GM21529 (cell line): ENCODE measurements around the gene TMED1.
"Not testable (repeated sequence)": the region's sequence is repeated elsewhere in the genome, so short reads cannot be mapped to it uniquely, and the experiment has no call there.

Experiments used
- ATAC-seq: cut with Tn5 transposase; IDR thresholded peaks from one replicate; pipeline ENCODE4 v1.9.1; 2021; ENCODE audit not compliant: unreplicated experiment

Gene TMED1

GRCh38 chr19:10862561-10863106 is 26.6 kb upstream of the TMED1 start:
- ATAC-seq, result no peak

- no peak for ATAC-seq
Measured at GRCh38 chr19:10861103-10861651, 25.2 kb upstream of the TMED1 start.

- no peak for ATAC-seq
Measured at GRCh38 chr19:10858204-10858828, 22.3 kb upstream of the TMED1 start.

GRCh38 chr19:10856899-10857298 is 20.9 kb upstream of the TMED1 start:
- ATAC-seq, result not testable (repeated sequence)

- no peak for ATAC-seq
Measured at GRCh38 chr19:10855879-10856522, 20.0 kb upstream of the TMED1 start.

- ATAC-seq, result no peak
Measured at GRCh38 chr19:10854350-10855089, 18.5 kb upstream of the TMED1 start.

GRCh38 chr19:10852941-10853340 is 16.9 kb upstream of the TMED1 start:
- ATAC-seq, result no peak

- ATAC-seq, result no peak
Measured at GRCh38 chr19:10852098-10852800, 16.2 kb upstream of the TMED1 start.

GRCh38 chr19:10850631-10851030 is 14.6 kb upstream of the TMED1 start:
- no peak for ATAC-seq

GRCh38 chr19:10848230-10848856 is 12.3 kb upstream of the TMED1 start, which contains the start of gene C19orf38:
C19orf38 (plus strand) TSS chr19:10848415; CDS start chr19:10848509, 94 bp downstream.
- ATAC-seq, result no peak

GRCh38 chr19:10846500-10847202 is 10.6 kb upstream of the TMED1 start:
- ATAC-seq, result no peak

GRCh38 chr19:10842788-10843187 is 6.8 kb upstream of the TMED1 start:
- ATAC-seq, result no peak

- ATAC-seq, result no peak
Measured at GRCh38 chr19:10839114-10840050, 3.4 kb upstream of the TMED1 start.

GRCh38 chr19:10838377-10838776 is 2.4 kb upstream of the TMED1 start:
- no peak for ATAC-seq

GRCh38 chr19:10837649-10838048 is 1.6 kb upstream of the TMED1 start:
- not testable (repeated sequence) for ATAC-seq

- ATAC-seq, result no peak
Measured at GRCh38 chr19:10836479-10837330, 693 bp upstream of the TMED1 start.

- no peak for ATAC-seq
Measured at GRCh38 chr19:10835089-10835753, 791 bp downstream of the TMED1 start.
